H1 (cell line): Measurements from ENCODE around the gene TKFC. TPM values are rescaled to one million over a fixed set of nuclear protein-coding genes. Genes with fewer than 3 reads are reported as not detected.

Experiments
- CHD7 ChIP-seq: fragments of 300-600 bp; sonication (generic); IDR thresholded peaks from 2 replicates; pipeline ENCODE4 v1.7.1; 2012; ENCODE audit warnings: low read length, moderate library complexity, mild to moderate bottlenecking, inconsistent platforms; ENCODE audit not compliant: insufficient replicate concordance
- polyA plus RNA-seq, 7 experiments: library from polyadenylated mRNA; depleted of rRNA in 3 of 7; stranded (reverse) in 5 of 7; unstranded in 2 of 7; fragments of >200 nt in 5 of 7; fragments of 200-250 nt in 2 of 7; gene quantifications; 1 replicate in 5 of 7; 2 replicates in 1 of 7; 4 replicates in 1 of 7; pipeline versions ENCODE4 v1.2.1 to v1.2.3, GENCODE V29; 2011 to 2013; ENCODE audit warnings: missing spikeins in 2 of 7, mixed read lengths in 2 of 7
- total RNA-seq: library from RNA; stranded (reverse); fragmentation: NEBNext Ultra II Directional; extraction: Animal tissue kit (Norgen Biotek cat#: 25700); gene quantifications from 2 replicates; pipeline ENCODE4 v1.2.1, GENCODE V29; 2021

The TKFC gene
- total and polyA plus RNA-seq, 2 of the 8 experiments (the other 6 are each of a cell fraction or from before 2014, with no cell fraction given): 53.5 to 55.0 TPM

GRCh38 chr11:61331651-61332050 is 1.4 kb upstream of the TKFC start (continued):
- TF ChIP-seq CHD7: no peak
